HepG2 (cell line): ENCODE results near the gene NRSN2. TPM values are rescaled to one million over a fixed set of nuclear protein-coding genes. Genes with fewer than 3 reads are reported as not detected.

Experiments used
- ATAC-seq: fragments of 200-7000 bp; cut with Tn5 transposase; 3 replicates; pipeline ENCODE4 v1.9.1; 2020; ENCODE audit warnings: mild to moderate bottlenecking, moderate library complexity
- BruUV-seq: library from RNA; stranded (reverse); fragments of 400-500 nt; replicated peaks from 2 replicates; lab custom pipeline; 2021; lab: Mats Ljungman, UMichigan
- CTCF ChIA-PET: fragments of 300-600 bp; formaldehyde crosslinking; extraction: SDS; loops from one replicate; lab custom pipeline; 2021; ENCODE audit warnings: low total read pairs, inconsistent platforms, low intra/inter-chr PET ratio; lab: Yijun Ruan, JAX
- POLR2A ChIA-PET: fragments of 350-600 bp; sonication (Branson Sonifier 250); formaldehyde crosslinking; loops from one replicate; lab custom pipeline; 2020; ENCODE audit warnings: antibody characterized with exemption, inconsistent platforms; lab: Yijun Ruan, JAX
- DNase-seq: peaks from one replicate; pipeline ENCODE4 v3.0.0-alpha.2; 2015; ENCODE audit warnings: low spot score
- FAIRE-seq: peaks from 3 replicates; lab custom pipeline; 2011; peaks lifted over from hg19 to GRCh38; lab: Jason Lieb, UNC
- H2AFZ ChIP-seq: one replicate; pipeline ENCODE4 v1.6.1; 2011; ENCODE audit warnings: low read length, inconsistent platforms
- H3K27ac ChIP-seq: fragments of 300-600 bp; 3 replicates; pipeline ENCODE4 v1.8.0; 2011; ENCODE audit warnings: mixed run types, mild to moderate bottlenecking, mixed read lengths, low read length, inconsistent platforms; ENCODE audit not compliant: insufficient read depth; ENCODE audit errors: extremely low read length
- H3K27me3 ChIP-seq, 2 experiments: fragments of 200-600 bp in 1 of 2; 2 replicates in 1 of 2; 3 replicates in 1 of 2; pipeline versions ENCODE4 v1.6.0 to v1.8.0; 2011; ENCODE audit warnings: low read length in 2 of 2, mild to moderate bottlenecking in 2 of 2, moderate library complexity in 2 of 2, inconsistent platforms in 1 of 2; ENCODE audit not compliant: insufficient read depth in 2 of 2, control insufficient read depth in 1 of 2
- H3K36me3 ChIP-seq, 2 experiments: fragments of 200-600 bp in 1 of 2; replicated peaks in 1 of 2; 2 replicates in 1 of 2; 3 replicates in 1 of 2; pipeline versions ENCODE4 v1.5.1 to v1.8.0; 2011; ENCODE audit warnings: low read length in 2 of 2, inconsistent platforms in 1 of 2; ENCODE audit not compliant: insufficient read depth in 2 of 2, control insufficient read depth in 1 of 2
- H3K4me1 ChIP-seq: 2 replicates; pipeline ENCODE4 v1.5.1; 2012; ENCODE audit warnings: low read length, inconsistent platforms; ENCODE audit not compliant: insufficient read depth
- H3K4me2 ChIP-seq: 2 replicates; pipeline ENCODE4 v1.6.0; 2011; ENCODE audit warnings: low read depth, low read length, inconsistent platforms
- H3K4me3 ChIP-seq, 3 experiments: fragments of 200-600 bp in 1 of 3; sonication (generic), shearing (Covaris generic) in 1 of 3; replicated peaks in 1 of 3; 2 replicates each; pipeline ENCODE4 v1.5.1; 2011 to 2016; ENCODE audit warnings: low read length in 3 of 3, inconsistent platforms in 2 of 3, low read depth in 2 of 3, mild to moderate bottlenecking in 2 of 3, control low read depth in 1 of 3, mixed read lengths in 1 of 3; ENCODE audit not compliant: insufficient read depth in 1 of 3
- H3K79me2 ChIP-seq: one replicate; pipeline ENCODE4 v1.6.1; 2011; ENCODE audit warnings: low read length, inconsistent platforms; ENCODE audit not compliant: insufficient read depth
- H3K9ac ChIP-seq: 2 replicates; pipeline ENCODE4 v1.6.0; 2011; ENCODE audit warnings: mild to moderate bottlenecking, low read depth, low read length, inconsistent platforms; ENCODE audit not compliant: insufficient read depth
- H3K9me3 ChIP-seq: 2 replicates; pipeline ENCODE4 v1.5.1; 2012; ENCODE audit warnings: mild to moderate bottlenecking, low read length
- H4K20me1 ChIP-seq: 2 replicates; pipeline ENCODE4 v1.6.0; 2011; ENCODE audit warnings: inconsistent platforms, mild to moderate bottlenecking, low read length, moderate library complexity; ENCODE audit not compliant: insufficient read depth
- ATF7 ChIP-seq, 2 experiments: fragments of 450-650 bp in 1 of 2; sonication (generic) in 1 of 2; formaldehyde crosslinking in 1 of 2; IDR thresholded peaks; 2 replicates each; pipeline versions ENCODE4 v1.4.0 to v1.6.1; 2016 to 2020; ENCODE audit warnings: antibody characterized with exemption in 1 of 2, mild to moderate bottlenecking in 1 of 2, missing genetic modification reagents in 1 of 2
- CENPX ChIP-seq: sonication (generic); formaldehyde crosslinking; IDR thresholded peaks from 2 replicates; pipeline ENCODE4 v1.9.0; 2021; ENCODE audit warnings: mild to moderate bottlenecking, missing genetic modification reagents, moderate library complexity
- CHD2 ChIP-seq: IDR thresholded peaks from 2 replicates; pipeline ENCODE4 v1.6.1; 2011; ENCODE audit warnings: low read depth, low read length, improper control_type of control experiment
- FOXP1 ChIP-seq, 2 experiments: fragments of 450-650 bp in 1 of 2; IDR thresholded peaks; 2 replicates each; pipeline ENCODE4 v1.6.1; 2017 to 2018; ENCODE audit warnings: antibody characterized with exemption in 1 of 2
- HNRNPH1 ChIP-seq: fragments of 200-400 bp; formaldehyde crosslinking; optimal IDR thresholded peaks from 2 replicates; pipeline ENCODE3; 2017; ENCODE audit warnings: mild to moderate bottlenecking, low read depth, low read length
- IKZF4 ChIP-seq: sonication (generic); formaldehyde crosslinking; IDR thresholded peaks from 2 replicates; pipeline ENCODE4 v1.5.1; 2020; ENCODE audit warnings: borderline replicate concordance, mild to moderate bottlenecking, low read depth, missing genetic modification reagents; ENCODE audit errors: not compliant biosample characterization
- IRF2 ChIP-seq: IDR thresholded peaks from 2 replicates; pipeline ENCODE4 v1.6.1; 2018; ENCODE audit warnings: missing genetic modification reagents, missing compliant biosample characterization
- ISX ChIP-seq: sonication (generic); formaldehyde crosslinking; conservative IDR thresholded peaks from 2 replicates; pipeline ENCODE4 v1.5.0; 2020; ENCODE audit warnings: missing genetic modification reagents
- MIER2 ChIP-seq: IDR thresholded peaks from 2 replicates; pipeline ENCODE4 v1.6.1; 2016; ENCODE audit warnings: missing biosample characterization, missing genetic modification reagents
- NR2F1 ChIP-seq, 2 experiments: fragments of 450-650 bp in 1 of 2; formaldehyde crosslinking in 1 of 2; IDR thresholded peaks; 2 replicates each; pipeline versions ENCODE4 v1.5.0 to v1.6.1; 2016 to 2020; ENCODE audit warnings: mild to moderate bottlenecking in 1 of 2, missing compliant biosample characterization in 1 of 2, missing genetic modification reagents in 1 of 2, moderate library complexity in 1 of 2
- TEAD3 ChIP-seq: optimal IDR thresholded peaks from 2 replicates; pipeline ENCODE3; 2016; ENCODE audit warnings: borderline replicate concordance
- ZBTB37 ChIP-seq: sonication (generic); formaldehyde crosslinking; IDR thresholded peaks from 2 replicates; pipeline ENCODE4 v1.4.0; 2020; ENCODE audit warnings: mild to moderate bottlenecking, missing genetic modification reagents
- ZNF639 ChIP-seq: conservative IDR thresholded peaks from 2 replicates; pipeline ENCODE4 v1.6.1; 2018; ENCODE audit warnings: missing genetic modification reagents
- ZNF749 ChIP-seq: sonication (generic); formaldehyde crosslinking; IDR thresholded peaks from 2 replicates; pipeline ENCODE4 v1.8.0; 2022; ENCODE audit warnings: mild to moderate bottlenecking, missing genetic modification reagents, moderate library complexity, borderline replicate concordance
- ZNF83 ChIP-seq: sonication (generic); formaldehyde crosslinking; IDR thresholded peaks from 2 replicates; pipeline ENCODE4 v1.4.0; 2020; ENCODE audit warnings: missing genetic modification reagents, mild to moderate bottlenecking, borderline replicate concordance
- ZSCAN25 ChIP-seq: sonication (generic); formaldehyde crosslinking; IDR thresholded peaks from 2 replicates; pipeline ENCODE4 v1.8.0; 2022; ENCODE audit warnings: mild to moderate bottlenecking, missing genetic modification reagents
- ZXDC ChIP-seq: sonication (generic); formaldehyde crosslinking; IDR thresholded peaks from 2 replicates; pipeline ENCODE4 v1.5.0; 2020; ENCODE audit warnings: mild to moderate bottlenecking, missing genetic modification reagents
- WGBS: methylation state at CpG from one replicate; pipeline ENCODE4 v1.1.6; 2017; ENCODE audit warnings: low lambda C conversion rate; 5-methylcytosine and 5-hydroxymethylcytosine counted together
- in situ Hi-C: cut with HindIII; loops from 2 replicates; pipeline ENCODE4 v1.10.0; 2017; ENCODE audit warnings: low pct_unique_long_range_greater_than_20kb; ENCODE audit not compliant: extremely low pct_ligation_motif_present
- intact Hi-C: fragments of 100-400 bp; cut with micrococcal nuclease; formaldehyde crosslinking; loops from one replicate; pipeline ENCODE4 v1.10.0; 2022; ENCODE audit not compliant: unreplicated experiment
- polyA plus RNA-seq, 8 experiments: library from polyadenylated mRNA; depleted of rRNA in 3 of 8; stranded (reverse) in 7 of 8; unstranded in 1 of 8; fragments of >200 nt; fragmentation: Illumina TruSeq in 4 of 8; extraction: Trizol in 4 of 8; gene quantifications; 2 replicates each; pipeline versions ENCODE4 v1.2.1 to v1.2.3, GENCODE V29; 2011 to 2016; ENCODE audit warnings: low read depth in 4 of 8, missing spikeins in 1 of 8, mixed read lengths in 1 of 8; ENCODE audit not compliant: insufficient read depth in 1 of 8
- total RNA-seq, 5 experiments: library from RNA; depleted of rRNA; stranded (reverse); fragments of >200 nt; fragmentation: Illumina TruSeq; extraction: Trizol; gene quantifications; 2 replicates each; pipeline ENCODE4 v1.2.3, GENCODE V29; 2016; ENCODE audit warnings: low read depth in 1 of 5

NRSN2 gene
- total and polyA plus RNA-seq, 2 of the 13 experiments (the other 11 are each of a cell fraction or from before 2014, with no cell fraction given): 32.3 to 49.4 TPM

- Histone ChIP-seq H3K4me3 (peak overlapping the region; percentile 70 to 96 (median 84)), H3K9me3 (no peaks in the 10 kb centered on the region), H3K79me2 (peaks cover 29% of the 10 kb centered on the region), H3K36me3 (peaks cover 4 to 9% of the 10 kb centered on the region in 2 experiments; a peak in 2 of 5 replicates), H3K4me2 (peak overlapping the region; percentile 97), H3K4me1 (peaks cover 31% of the 10 kb centered on the region), H3K9ac (peak overlapping the region; percentile 78), H4K20me1 (peaks cover 21% of the 10 kb centered on the region), H2AFZ (peak overlapping the region; percentile 32), H3K27ac (peak overlapping the region; percentile 87), H3K27me3 (no peaks in the 10 kb centered on the region; a peak in 1 of 5 replicates)
- intact Hi-C loops: no loop called here
- ATAC-seq: peak; percentile 73
- DNase-seq: peak; percentile 89
- in situ Hi-C loops: no loop called here
- ChIA-PET CTCF (interaction anchor here (1.6 kb wide), 1 partner anchor 57 kb away, joined by 5 read pairs; no protein-coding TSS in a partner anchor), POLR2A (interaction anchor here (0.6 to 5.6 kb wide), 16 partner anchors 9 to 186 kb away, joined by 3 to 107 read pairs (median 4); partner anchors contain the start of genes NRSN2, TRIB3 and ZCCHC3)
- under 1% methylated on average over 66 of the region's 69 CpGs for WGBS
- TSS peak; percentile 95 for BruUV-seq
- peak; percentile 61 for FAIRE-seq
- peak; percentile 57 for TF ChIP-seq CHD2
- TF ChIP-seq ZNF639 (CRISPR knock-in tag): peak; percentile 90
- TF ChIP-seq ATF7 (IDR thresholded peaks at IDR 0.05): no peak
- peak; percentile 91 for TF ChIP-seq ATF7 (CRISPR knock-in tag; IDR thresholded peaks at IDR 0.05)
- TF ChIP-seq MIER2 (CRISPR knock-in tag): no peak; the same call in 1 of the 2 replicates
- no peak for TF ChIP-seq HNRNPH1
- no peak for TF ChIP-seq CENPX (CRISPR knock-in tag)
- TF ChIP-seq IRF2 (CRISPR knock-in tag): peak; percentile 74; the same call in 1 of the 2 replicates
- TF ChIP-seq TEAD3: peak; percentile 87
- peak; percentile 92 for TF ChIP-seq ZXDC
- peak; percentile 61; the same call in 1 of the 2 replicates for TF ChIP-seq ZNF749 (CRISPR knock-in tag)
- TF ChIP-seq ZSCAN25 (CRISPR knock-in tag): peak; percentile 93
- TF ChIP-seq ZNF83 (CRISPR knock-in tag): peak; percentile 97
- TF ChIP-seq IKZF4 (CRISPR knock-in tag): peak; percentile 91
- peak; percentile 57; the same call in 1 of the 2 replicates for TF ChIP-seq ISX (CRISPR knock-in tag)
- 0 out of 2 replicates have a peak, but pooled peaks have one; percentile 17 for TF ChIP-seq ZBTB37 (CRISPR knock-in tag)
- TF ChIP-seq FOXP1 (IDR thresholded peaks at IDR 0.05): no peak
- peak; percentile 45 for TF ChIP-seq FOXP1 (CRISPR knock-in tag; IDR thresholded peaks at IDR 0.05)
- no peak; a peak in 2 of 4 replicates for TF ChIP-seq NR2F1 (CRISPR knock-in tag; IDR thresholded peaks at IDR 0.05)
These were observed 22.5 kb upstream of the NRSN2 start for GRCh38 chr20:324177-325044.
